Glutamatergic neuron (in vitro differentiated cells): ENCODE results near the gene PTPRG. TPM values are rescaled to one million over a fixed set of nuclear protein-coding genes. Genes with fewer than 3 reads are reported as not detected.

Source experiments
- DNase-seq: peaks from one replicate; pipeline ENCODE4 v3.0.0; 2022
- H3K27ac Mint-ChIP-seq: one replicate; pipeline ENCODE4 v1.8.0; 2020; ENCODE audit warnings: mild to moderate bottlenecking, mixed read lengths, inconsistent platforms; ENCODE audit not compliant: unreplicated experiment
- H3K27me3 Mint-ChIP-seq: one replicate; pipeline ENCODE4 v1.8.0; 2020; ENCODE audit warnings: mild to moderate bottlenecking, moderate library complexity, mixed read lengths, inconsistent platforms; ENCODE audit not compliant: unreplicated experiment
- H3K36me3 Mint-ChIP-seq: one replicate; pipeline ENCODE4 v1.8.0; 2020; ENCODE audit warnings: mild to moderate bottlenecking, mixed read lengths, inconsistent platforms; ENCODE audit not compliant: unreplicated experiment
- H3K4me1 Mint-ChIP-seq: one replicate; pipeline ENCODE4 v1.8.0; 2020; ENCODE audit warnings: mild to moderate bottlenecking, low read depth, mixed read lengths, inconsistent platforms; ENCODE audit not compliant: unreplicated experiment
- H3K4me3 Mint-ChIP-seq: one replicate; pipeline ENCODE4 v1.8.0; 2020; ENCODE audit warnings: mild to moderate bottlenecking, mixed read lengths, inconsistent platforms; ENCODE audit not compliant: unreplicated experiment
- H3K9me3 Mint-ChIP-seq: one replicate; pipeline ENCODE4 v1.8.0; 2020; ENCODE audit warnings: mild to moderate bottlenecking, moderate library complexity, mixed read lengths, inconsistent platforms; ENCODE audit not compliant: unreplicated experiment
- CTCF ChIP-seq: fragments of 200-600 bp; sonication (generic); IDR thresholded peaks from one replicate; pipeline ENCODE4 v1.5.0; 2021; ENCODE audit not compliant: partially characterized antibody, unreplicated experiment
- total RNA-seq: library from RNA; stranded (reverse); fragmentation: NEBNext Ultra II Directional; extraction: Animal tissue kit (Norgen Biotek cat#: 25700); gene quantifications from one replicate; pipeline ENCODE4 v1.2.1, GENCODE V29; 2021; ENCODE audit not compliant: unreplicated experiment

PTPRG gene
- total RNA-seq, 1 donor from 2014 or later = 52.1 TPM

- H3K27ac Mint-ChIP-seq = no peak overlapping the region
- H3K4me1 Mint-ChIP-seq = no peaks in the 10 kb centered on the region
- peaks cover 2% of the 10 kb centered on the region for H3K27me3 Mint-ChIP-seq
- no peak for DNase-seq
- no peak for TF ChIP-seq CTCF
- no peaks in the 10 kb centered on the region for H3K36me3 Mint-ChIP-seq
- peaks cover 7% of the 10 kb centered on the region for H3K9me3 Mint-ChIP-seq
- H3K4me3 Mint-ChIP-seq = no peak overlapping the region
Observed at GRCh38 chr3:62011666-62012065, 450.3 kb downstream of the PTPRG start.

- peaks cover 7% of the 10 kb centered on the region for H3K9me3 Mint-ChIP-seq
- H3K36me3 Mint-ChIP-seq = peaks cover 5% of the 10 kb centered on the region
- DNase-seq = no peak
- no peak overlapping the region for H3K27ac Mint-ChIP-seq
- no peak for TF ChIP-seq CTCF
- H3K4me1 Mint-ChIP-seq = no peaks in the 10 kb centered on the region
- H3K4me3 Mint-ChIP-seq = no peak overlapping the region
- peaks cover 2% of the 10 kb centered on the region for H3K27me3 Mint-ChIP-seq
Observed at GRCh38 chr3:62013951-62014350, 452.6 kb downstream of the PTPRG start.

GRCh38 chr3:62015111-62015510 lies 453.7 kb downstream of the PTPRG start:
- peaks cover 5% of the 10 kb centered on the region for H3K36me3 Mint-ChIP-seq
- no peak for DNase-seq
- TF ChIP-seq CTCF = no peak
- no peaks in the 10 kb centered on the region for H3K4me1 Mint-ChIP-seq
- peaks cover under 1% of the 10 kb centered on the region for H3K27me3 Mint-ChIP-seq
- H3K4me3 Mint-ChIP-seq = no peak overlapping the region
- H3K9me3 Mint-ChIP-seq = no peaks in the 10 kb centered on the region
- no peak overlapping the region for H3K27ac Mint-ChIP-seq

GRCh38 chr3:62019906-62020305 lies 458.5 kb downstream of the PTPRG start:
- H3K36me3 Mint-ChIP-seq = peaks cover 5% of the 10 kb centered on the region
- no peak for TF ChIP-seq CTCF
- DNase-seq = no peak

GRCh38 chr3:62020706-62021105 lies 459.3 kb downstream of the PTPRG start:
- TF ChIP-seq CTCF = no peak
- Mint-ChIP-seq H3K4me3 (no peak overlapping the region), H3K36me3 (peaks cover 5% of the 10 kb centered on the region), H3K27me3 (no peaks in the 10 kb centered on the region), H3K27ac (no peak overlapping the region), H3K9me3 (no peaks in the 10 kb centered on the region), H3K4me1 (no peaks in the 10 kb centered on the region)
- DNase-seq = no peak

More at GRCh38 chr3:62019906-62020305, 458.5 kb downstream of the PTPRG start:
- Mint-ChIP-seq H3K4me1 (no peaks in the 10 kb centered on the region), H3K9me3 (no peaks in the 10 kb centered on the region), H3K27me3 (no peaks in the 10 kb centered on the region), H3K27ac (no peak overlapping the region), H3K4me3 (no peak overlapping the region)
